Mesenchymal stem cell (in vitro differentiated cells and primary cell): Measurements from ENCODE around the gene LNX1.

Experiments
- DNase-seq: peaks from one replicate; pipeline ENCODE4 v3.0.0-alpha.2; 2013
- H2AFZ ChIP-seq: one replicate; pipeline ENCODE4 v1.6.1; 2013; ENCODE audit warnings: low read depth, mild to moderate bottlenecking, control low read depth, inconsistent platforms, low read length, moderate library complexity
- H2AK5ac ChIP-seq: 2 replicates; pipeline ENCODE4 v1.6.1; 2013; ENCODE audit warnings: low read length, moderate library complexity, mild to moderate bottlenecking, inconsistent platforms; ENCODE audit not compliant: severe bottlenecking
- H2BK120ac ChIP-seq: one replicate; pipeline ENCODE4 v1.6.1; 2013; ENCODE audit warnings: low read depth, mild to moderate bottlenecking, inconsistent platforms, low read length, moderate library complexity
- H2BK12ac ChIP-seq, 2 experiments: one replicate each; pipeline ENCODE4 v1.6.1; 2013; ENCODE audit warnings: inconsistent platforms in 2 of 2, low read length in 2 of 2, mild to moderate bottlenecking in 2 of 2, moderate library complexity in 2 of 2, control low read depth in 1 of 2
- H2BK15ac ChIP-seq: one replicate; pipeline ENCODE4 v1.6.1; 2013; ENCODE audit warnings: mild to moderate bottlenecking, low read depth, inconsistent platforms; ENCODE audit not compliant: poor library complexity, severe bottlenecking
- H2BK5ac ChIP-seq: 2 replicates; pipeline ENCODE4 v1.6.1; 2013; ENCODE audit warnings: low read depth, mild to moderate bottlenecking, low read length, control low read depth, inconsistent platforms; ENCODE audit not compliant: poor library complexity, severe bottlenecking
- H3K14ac ChIP-seq, 2 experiments: one replicate each; pipeline ENCODE4 v1.6.1; 2013; ENCODE audit warnings: inconsistent platforms in 2 of 2, low read length in 2 of 2, control low read depth in 1 of 2, mild to moderate bottlenecking in 1 of 2, moderate library complexity in 1 of 2
- H3K18ac ChIP-seq, 2 experiments: one replicate each; pipeline ENCODE4 v1.6.1; 2013; ENCODE audit warnings: inconsistent platforms in 2 of 2, low read length in 2 of 2, control low read depth in 1 of 2, low read depth in 1 of 2, mild to moderate bottlenecking in 1 of 2
- H3K23ac ChIP-seq, 2 experiments: one replicate each; pipeline ENCODE4 v1.6.1; 2013; ENCODE audit warnings: inconsistent platforms in 2 of 2, low read length in 2 of 2, mild to moderate bottlenecking in 2 of 2, moderate library complexity in 2 of 2, control low read depth in 1 of 2
- H3K27ac ChIP-seq: 2 replicates; pipeline ENCODE4 v1.5.1; 2013; ENCODE audit warnings: mild to moderate bottlenecking, moderate library complexity, low read length, control low read depth, inconsistent platforms; ENCODE audit not compliant: poor library complexity, severe bottlenecking
- H3K27me3 ChIP-seq, 2 experiments: 2 replicates each; pipeline versions ENCODE4 v1.6.1 to v1.7.0; 2013; ENCODE audit warnings: low read length in 2 of 2, mild to moderate bottlenecking in 2 of 2, moderate library complexity in 2 of 2, control low read depth in 1 of 2, inconsistent platforms in 1 of 2; ENCODE audit not compliant: control insufficient read depth in 1 of 2, insufficient read depth in 1 of 2
- H3K36me3 ChIP-seq, 2 experiments: 2 replicates each; pipeline versions ENCODE4 v1.6.1 to v1.7.0; 2013; ENCODE audit warnings: low read length in 2 of 2, control low read depth in 1 of 2, inconsistent platforms in 1 of 2, low read depth in 1 of 2, mild to moderate bottlenecking in 1 of 2; ENCODE audit not compliant: insufficient read depth in 2 of 2, control insufficient read depth in 1 of 2
- H3K4ac ChIP-seq, 2 experiments: one replicate each; pipeline ENCODE4 v1.6.1; 2013; ENCODE audit warnings: inconsistent platforms in 2 of 2, low read length in 2 of 2, mild to moderate bottlenecking in 2 of 2, moderate library complexity in 2 of 2, control low read depth in 1 of 2, low read depth in 1 of 2
- H3K4me1 ChIP-seq: 2 replicates; pipeline ENCODE4 v1.6.1; 2013; ENCODE audit warnings: low read depth, low read length, control low read depth; ENCODE audit not compliant: control insufficient read depth, insufficient read depth
- H3K4me2 ChIP-seq: 2 replicates; pipeline ENCODE4 v1.6.1; 2013; ENCODE audit warnings: low read length, mild to moderate bottlenecking, inconsistent platforms; ENCODE audit not compliant: poor library complexity, severe bottlenecking
- H3K4me3 ChIP-seq, 2 experiments: 2 replicates each; pipeline versions ENCODE4 v1.5.1 to v1.7.0; 2013; ENCODE audit warnings: low read length in 2 of 2, mild to moderate bottlenecking in 2 of 2, control low read depth in 1 of 2, low read depth in 1 of 2; ENCODE audit not compliant: insufficient read depth in 1 of 2
- H3K79me1 ChIP-seq: replicated peaks from 2 replicates; pipeline ENCODE4 v1.6.1; 2013; ENCODE audit warnings: mild to moderate bottlenecking, control low read depth, low read length, inconsistent platforms; ENCODE audit not compliant: poor library complexity, severe bottlenecking
- H3K9ac ChIP-seq: 2 replicates; pipeline ENCODE4 v1.7.0; 2013; ENCODE audit warnings: mild to moderate bottlenecking, low read length, moderate library complexity
- H3K9me3 ChIP-seq: 2 replicates; pipeline ENCODE4 v1.7.0; 2013; ENCODE audit warnings: mild to moderate bottlenecking, low read length; ENCODE audit not compliant: control insufficient read depth
- H4K8ac ChIP-seq: one replicate; pipeline ENCODE4 v1.6.1; 2013; ENCODE audit warnings: inconsistent platforms, mild to moderate bottlenecking, low read length, moderate library complexity
- H4K91ac ChIP-seq: one replicate; pipeline ENCODE4 v1.6.1; 2013; ENCODE audit warnings: mild to moderate bottlenecking, low read length, inconsistent platforms
- WGBS: methylation state at CpG from one replicate; pipeline ENCODE4 v1.1.7; 2013; ENCODE audit warnings: mixed read lengths; 5-methylcytosine and 5-hydroxymethylcytosine counted together

LNX1 gene

DNA sequence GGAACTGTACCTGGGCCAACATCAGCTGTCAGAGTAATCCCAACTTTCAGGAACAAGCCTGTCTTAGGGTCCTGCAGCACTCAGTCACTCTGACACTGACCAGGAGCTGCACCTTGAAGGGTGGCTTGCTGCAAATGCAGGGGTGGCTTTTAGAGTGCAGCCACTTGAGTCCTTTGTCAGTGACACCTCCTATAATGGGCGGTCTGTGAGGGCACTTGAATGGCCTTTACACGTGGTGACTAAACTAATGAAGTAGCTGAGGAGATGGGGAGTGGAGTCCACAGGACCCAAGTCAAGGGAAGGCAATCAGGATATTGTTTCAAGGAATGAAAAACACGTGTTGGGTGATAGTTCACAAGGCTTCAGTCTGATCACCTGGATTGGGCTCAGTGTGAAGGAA, 11.1 kb upstream of the LNX1 start:
- no peak overlapping the region for H2AFZ ChIP-seq
- no peak for DNase-seq
- no peak overlapping the region for H2BK5ac ChIP-seq
- H3K27me3 ChIP-seq: no peaks in the 10 kb centered on the region
- no peak overlapping the region for H3K23ac ChIP-seq
- no peak overlapping the region for H4K91ac ChIP-seq
- no peak overlapping the region for H2BK120ac ChIP-seq
- H3K4me1 ChIP-seq: no peaks in the 10 kb centered on the region
- no peaks in the 10 kb centered on the region for H3K9me3 ChIP-seq
- H3K4me2 ChIP-seq: no peak overlapping the region
- H3K27ac ChIP-seq: no peak overlapping the region
- no peak overlapping the region for H3K4me3 ChIP-seq
- H3K79me1 ChIP-seq: no peaks in the 10 kb centered on the region
- no peak overlapping the region for H3K14ac ChIP-seq
- H3K9ac ChIP-seq: no peak overlapping the region
- peak overlapping the region in 1 of 2 experiments; percentile 4 for H2BK12ac ChIP-seq
- 91% methylated on average over 2 of the region's 3 CpGs for WGBS
- no peak overlapping the region for H4K8ac ChIP-seq
- H2BK15ac ChIP-seq: no peak overlapping the region
- H3K36me3 ChIP-seq: no peaks in the 10 kb centered on the region
- H3K4ac ChIP-seq: no peak overlapping the region
- H3K18ac ChIP-seq: peak overlapping the region in 1 of 2 experiments; percentile 25
- H2AK5ac ChIP-seq: no peak overlapping the region

DNA sequence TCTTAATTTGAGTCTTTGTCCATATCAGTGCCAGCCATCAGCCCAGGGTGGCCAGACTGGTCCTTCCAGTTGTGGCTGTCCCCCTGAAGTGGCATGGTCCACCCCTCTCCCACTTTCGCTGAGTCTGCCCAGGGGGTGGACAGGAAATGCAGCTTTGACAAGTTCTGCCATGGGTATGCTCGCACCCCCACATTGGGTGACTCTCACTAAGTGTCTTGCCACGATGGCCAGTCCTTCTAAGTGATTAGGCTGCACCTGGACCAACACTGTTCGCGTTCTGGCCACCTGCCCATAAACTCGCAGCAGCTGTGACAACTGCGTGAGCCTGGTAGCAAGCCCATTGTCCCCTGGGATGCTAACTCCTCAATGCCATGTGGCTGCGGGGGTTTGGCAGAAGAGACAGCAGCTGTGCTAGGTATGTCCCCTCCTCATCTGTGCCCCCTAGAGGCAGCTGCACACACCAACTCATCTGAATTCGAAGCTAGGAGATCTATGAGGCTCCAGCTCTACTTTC, 10.0 kb upstream of the LNX1 start:
- no peak overlapping the region for H3K4me2 ChIP-seq
- H3K23ac ChIP-seq: no peak overlapping the region
- H2AFZ ChIP-seq: no peak overlapping the region
- H3K79me1 ChIP-seq: no peaks in the 10 kb centered on the region
- no peak overlapping the region for H2AK5ac ChIP-seq
- no peaks in the 10 kb centered on the region for H3K27me3 ChIP-seq
- no peak overlapping the region for H3K14ac ChIP-seq
- H2BK12ac ChIP-seq: peak overlapping the region in 1 of 2 experiments; percentile 72
- no peak overlapping the region for H3K9ac ChIP-seq
- H2BK5ac ChIP-seq: no peak overlapping the region
- H3K4me3 ChIP-seq: no peak overlapping the region
- H2BK120ac ChIP-seq: no peak overlapping the region
- H3K18ac ChIP-seq: no peak overlapping the region
- H3K9me3 ChIP-seq: no peaks in the 10 kb centered on the region
- H4K8ac ChIP-seq: no peak overlapping the region
- DNase-seq: no peak
- H3K4ac ChIP-seq: no peak overlapping the region
- H2BK15ac ChIP-seq: no peak overlapping the region
- WGBS: 75% methylated on average over 9 of the region's 9 CpGs
- H3K36me3 ChIP-seq: no peaks in the 10 kb centered on the region
- no peaks in the 10 kb centered on the region for H3K4me1 ChIP-seq
- no peak overlapping the region for H3K27ac ChIP-seq
- peak overlapping the region; percentile 53 for H4K91ac ChIP-seq

DNA sequence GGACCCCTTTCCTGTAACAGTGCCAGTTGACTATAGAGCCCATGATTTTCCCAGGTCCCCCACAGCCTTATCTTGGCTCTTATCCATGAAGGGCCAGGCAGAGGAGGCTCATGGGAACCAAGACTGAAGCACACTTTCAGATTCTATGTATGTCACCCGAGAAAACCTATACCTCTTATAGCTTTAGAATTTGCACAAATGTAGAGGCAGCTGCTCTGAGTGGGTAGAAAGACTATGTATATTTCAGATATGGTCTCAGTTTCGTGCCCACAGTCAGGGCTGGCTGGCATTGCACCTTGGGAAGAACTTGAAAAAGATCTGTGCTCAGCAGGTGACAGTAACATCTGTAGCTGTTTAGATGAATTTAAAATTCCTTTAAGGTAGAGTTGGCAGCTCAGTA, 8.3 kb upstream of the LNX1 start:
- no peak overlapping the region for H2BK5ac ChIP-seq
- no peak overlapping the region for H4K91ac ChIP-seq
- no peak overlapping the region for H3K4me3 ChIP-seq
- H3K79me1 ChIP-seq: no peaks in the 10 kb centered on the region
- no peak overlapping the region for H2AK5ac ChIP-seq
- H3K4ac ChIP-seq: no peak overlapping the region
- H3K9me3 ChIP-seq: no peaks in the 10 kb centered on the region
- no peak for DNase-seq
- H2AFZ ChIP-seq: no peak overlapping the region
- H3K36me3 ChIP-seq: no peaks in the 10 kb centered on the region
- no peak overlapping the region for H3K4me2 ChIP-seq
- no peak overlapping the region for H2BK120ac ChIP-seq
- no peak overlapping the region for H2BK15ac ChIP-seq
- WGBS: 95% methylated on average over 1 of the region's 2 CpGs
- H3K27me3 ChIP-seq: no peaks in the 10 kb centered on the region
- H3K18ac ChIP-seq: no peak overlapping the region
- H4K8ac ChIP-seq: no peak overlapping the region
- H3K9ac ChIP-seq: no peak overlapping the region
- H3K23ac ChIP-seq: no peak overlapping the region
- H3K4me1 ChIP-seq: no peaks in the 10 kb centered on the region
- no peak overlapping the region for H2BK12ac ChIP-seq
- no peak overlapping the region for H3K14ac ChIP-seq
- no peak overlapping the region for H3K27ac ChIP-seq

DNA sequence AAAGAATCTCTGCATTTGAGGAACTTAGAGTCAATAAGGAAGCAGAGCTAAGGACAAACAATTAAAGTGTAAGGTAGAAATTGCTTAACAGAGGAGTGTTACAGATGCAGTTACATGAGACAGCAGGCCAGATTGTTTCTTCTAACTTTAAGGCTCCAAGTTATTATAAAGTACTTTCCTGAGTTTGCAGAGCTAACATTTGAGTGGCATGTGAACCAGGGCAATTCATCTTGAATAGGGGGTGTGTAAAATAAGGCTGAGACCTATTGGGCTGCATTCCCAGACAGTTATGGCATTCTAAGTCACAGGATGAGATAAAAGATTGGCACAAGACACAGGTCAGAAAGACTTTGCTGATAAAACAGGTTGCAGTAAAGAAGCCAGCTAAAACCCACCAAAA, 7.6 kb upstream of the LNX1 start:
- Histone ChIP-seq H4K91ac (no peak overlapping the region), H3K4ac (no peak overlapping the region), H2AK5ac (no peak overlapping the region), H2BK12ac (no peak overlapping the region), H3K36me3 (no peaks in the 10 kb centered on the region), H3K18ac (no peak overlapping the region), H4K8ac (no peak overlapping the region), H3K23ac (no peak overlapping the region), H3K27me3 (no peaks in the 10 kb centered on the region), H3K4me3 (no peak overlapping the region), H3K4me1 (no peaks in the 10 kb centered on the region), H2BK120ac (no peak overlapping the region), H3K14ac (no peak overlapping the region), H3K4me2 (no peak overlapping the region), H2BK5ac (no peak overlapping the region), H3K9ac (no peak overlapping the region), H3K79me1 (no peaks in the 10 kb centered on the region), H2AFZ (no peak overlapping the region), H3K9me3 (no peaks in the 10 kb centered on the region), H2BK15ac (no peak overlapping the region), H3K27ac (no peak overlapping the region)
- no peak for DNase-seq
